Measurements from ENCODE around the gene LRRC71. TPM values are rescaled to one million over a fixed set of nuclear protein-coding genes. Genes with fewer than 3 reads are reported as not detected.

Gene LRRC71
- total RNA-seq, 2 experiments from 2014 or later, result not detected

DNA sequence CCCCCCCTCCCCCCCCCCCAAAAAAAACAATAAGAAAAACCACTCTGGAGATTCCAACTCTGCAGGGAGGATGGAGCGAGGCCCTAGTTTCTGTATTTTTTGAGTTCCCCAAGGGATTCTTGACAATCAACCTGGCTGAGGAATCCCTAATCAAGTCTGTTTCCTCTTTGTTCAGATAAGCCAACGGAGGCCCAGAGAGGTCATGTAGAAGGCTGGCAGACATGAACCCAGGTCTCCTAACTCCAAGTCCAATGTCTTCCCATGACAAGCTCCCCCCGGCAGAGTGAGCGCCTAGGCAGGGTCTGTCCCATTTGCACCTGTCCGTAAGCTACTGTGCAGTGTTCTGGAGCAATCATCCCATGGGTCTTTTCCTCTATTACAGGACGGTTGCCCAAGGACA lies 39.5 kb downstream of the LRRC71 start:
- Mint-ChIP-seq H3K27ac (no peak overlapping the region), H3K4me1 (ENCODE audit: low read depth) (peaks cover 55% of the 10 kb centered on the region), H3K27me3 (no peaks in the 10 kb centered on the region), H3K36me3 (ENCODE audit: low read depth) (peaks cover 92% of the 10 kb centered on the region), H3K9me3 (no peaks in the 10 kb centered on the region), H3K4me3 (no peak overlapping the region)
- POLR2A ChIA-PET, result no interaction called here
- no peak for ATAC-seq (ENCODE audit: poor library complexity)
- Histone ChIP-seq H3K36me3 (ENCODE audit: insufficient read depth, low read length) (peaks cover 45% of the 10 kb centered on the region), H3K27me3 (ENCODE audit: control insufficient read depth in 1 of 2, insufficient read depth in 2 of 2, low read length in 2 of 2) (no peaks in the 10 kb centered on the region), H3K4me1 (ENCODE audit: insufficient read depth, low read length) (peaks cover 37% of the 10 kb centered on the region), H3K9me3 (ENCODE audit: control insufficient read depth in 1 of 2, insufficient read depth in 1 of 2, low read length in 2 of 2) (peaks cover 0 to 6% of the 10 kb centered on the region in 2 experiments), H3K4me3 (ENCODE audit: low read length) (no peak overlapping the region), H3K27ac (ENCODE audit: low read depth in 1 of 2, low read length in 2 of 2) (no peak overlapping the region)
- DNase-seq, result no peak
- intact Hi-C loops (cut with DNase I, micrococcal nuclease), result loop anchor here (5.0 kb wide), 2 partner anchors 48 to 68 kb away; partner anchors contain the start of gene PEAR1 (in 2 of the 2)
- TF ChIP-seq, protein P1, sequence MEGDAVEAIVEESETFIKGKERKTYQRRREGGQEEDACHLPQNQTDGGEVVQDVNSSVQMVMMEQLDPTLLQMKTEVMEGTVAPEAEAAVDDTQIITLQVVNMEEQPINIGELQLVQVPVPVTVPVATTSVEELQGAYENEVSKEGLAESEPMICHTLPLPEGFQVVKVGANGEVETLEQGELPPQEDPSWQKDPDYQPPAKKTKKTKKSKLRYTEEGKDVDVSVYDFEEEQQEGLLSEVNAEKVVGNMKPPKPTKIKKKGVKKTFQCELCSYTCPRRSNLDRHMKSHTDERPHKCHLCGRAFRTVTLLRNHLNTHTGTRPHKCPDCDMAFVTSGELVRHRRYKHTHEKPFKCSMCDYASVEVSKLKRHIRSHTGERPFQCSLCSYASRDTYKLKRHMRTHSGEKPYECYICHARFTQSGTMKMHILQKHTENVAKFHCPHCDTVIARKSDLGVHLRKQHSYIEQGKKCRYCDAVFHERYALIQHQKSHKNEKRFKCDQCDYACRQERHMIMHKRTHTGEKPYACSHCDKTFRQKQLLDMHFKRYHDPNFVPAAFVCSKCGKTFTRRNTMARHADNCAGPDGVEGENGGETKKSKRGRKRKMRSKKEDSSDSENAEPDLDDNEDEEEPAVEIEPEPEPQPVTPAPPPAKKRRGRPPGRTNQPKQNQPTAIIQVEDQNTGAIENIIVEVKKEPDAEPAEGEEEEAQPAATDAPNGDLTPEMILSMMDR (IDR thresholded peaks at IDR 0.05), result no peak
- CTCF ChIA-PET, result no interaction called here

DNA sequence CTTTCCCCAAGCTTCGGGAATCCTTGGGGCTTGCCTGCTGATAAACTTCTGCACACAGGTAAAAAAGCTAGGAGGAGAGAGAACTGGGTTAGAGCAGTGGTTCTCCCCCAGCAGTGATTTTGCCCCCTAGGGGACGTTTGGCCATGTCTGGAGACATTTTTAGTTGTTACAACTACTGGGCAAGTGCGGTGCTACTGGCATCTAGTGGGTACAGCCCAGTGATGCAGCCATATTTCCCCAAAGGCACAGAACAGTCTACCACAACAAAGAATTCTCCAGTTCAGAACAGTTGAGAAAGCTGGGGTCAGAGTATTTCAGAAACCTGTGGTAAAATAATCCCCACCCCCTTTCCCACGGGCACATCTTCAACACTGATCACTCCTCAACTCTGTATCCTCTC lies 41.3 kb downstream of the LRRC71 start:
- Mint-ChIP-seq H3K27me3 (no peaks in the 10 kb centered on the region), H3K4me1 (ENCODE audit: low read depth) (peaks cover 55% of the 10 kb centered on the region), H3K36me3 (ENCODE audit: low read depth) (peaks cover 74% of the 10 kb centered on the region), H3K27ac (peak overlapping the region; percentile 44), H3K4me3 (peak overlapping the region; percentile 72), H3K9me3 (no peaks in the 10 kb centered on the region)
- Histone ChIP-seq H3K27me3 (ENCODE audit: control insufficient read depth in 1 of 2, insufficient read depth in 2 of 2, low read length in 2 of 2) (no peaks in the 10 kb centered on the region), H3K4me3 (ENCODE audit: low read length) (no peak overlapping the region), H3K9me3 (ENCODE audit: control insufficient read depth in 1 of 2, insufficient read depth in 1 of 2, low read length in 2 of 2) (peaks cover 0 to 6% of the 10 kb centered on the region in 2 experiments), H3K4me1 (ENCODE audit: insufficient read depth, low read length) (peaks cover 37% of the 10 kb centered on the region), H3K27ac (ENCODE audit: low read depth in 1 of 2, low read length in 2 of 2) (no peak overlapping the region), H3K36me3 (ENCODE audit: insufficient read depth, low read length) (peaks cover 29% of the 10 kb centered on the region)
- intact Hi-C loops (cut with DNase I, micrococcal nuclease), result loop anchor here (5.0 kb wide), 2 partner anchors 49 to 69 kb away; partner anchors contain the start of gene PEAR1 (in 2 of the 2)
- POLR2A ChIA-PET, result interaction anchor here (1.1 to 1.7 kb wide), 2 partner anchors 8 to 23 kb away, joined by 3 to 4 read pairs; no protein-coding TSS in a partner anchor
- CTCF ChIA-PET, result interaction anchor here (1.3 kb wide), 1 partner anchor 13 kb away, joined by 3 read pairs; no protein-coding TSS in a partner anchor
- TF ChIP-seq, protein P1 (IDR thresholded peaks at IDR 0.05), result peak; percentile 55
- DNase-seq (peak in 9 of 14 experiments; percentile 2 to 64 (median 35)), ATAC-seq (ENCODE audit: poor library complexity) (peak; percentile 81)

DNA sequence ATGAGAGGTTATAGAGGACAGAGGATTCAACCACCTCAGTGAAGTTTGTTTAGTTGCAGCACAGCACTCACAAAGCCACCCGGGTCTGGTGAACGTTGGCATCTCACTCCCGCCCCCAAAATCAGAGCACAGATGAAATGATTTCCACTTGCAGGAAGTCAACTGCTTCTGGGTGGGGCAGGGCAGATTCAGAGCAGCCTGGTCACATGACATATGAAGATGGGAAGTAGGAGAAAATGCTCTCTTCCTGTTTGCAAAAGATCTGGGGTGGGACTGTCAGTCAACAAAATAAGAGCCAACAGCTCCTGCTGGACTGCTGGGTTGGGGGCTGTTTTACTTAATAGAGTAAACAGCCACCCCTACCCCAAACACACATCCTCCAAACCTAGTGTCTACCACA lies 43.2 kb downstream of the LRRC71 start:
- POLR2A ChIA-PET, result interaction anchor here (1.0 kb wide), 2 partner anchors 32 to 36 kb away, joined by 3 to 4 read pairs; no protein-coding TSS in a partner anchor
- peak; percentile 7 to 79 (median 43) for DNase-seq
- H3K4me3 ChIP-seq (ENCODE audit: low read length), result peak overlapping the region; percentile 47

More for the DNA sequence above, 43.2 kb downstream of the LRRC71 start:
- Mint-ChIP-seq H3K4me1 (ENCODE audit: low read depth) (peaks cover 45% of the 10 kb centered on the region), H3K27me3 (peaks cover 5% of the 10 kb centered on the region), H3K9me3 (no peaks in the 10 kb centered on the region), H3K27ac (peak overlapping the region; percentile 91), H3K36me3 (ENCODE audit: low read depth) (peaks cover 55% of the 10 kb centered on the region), H3K4me3 (peak overlapping the region; percentile 90)
- Histone ChIP-seq H3K27ac (ENCODE audit: low read depth in 1 of 2, low read length in 2 of 2) (peak overlapping the region; percentile 38 to 55), H3K9me3 (ENCODE audit: control insufficient read depth in 1 of 2, insufficient read depth in 1 of 2, low read length in 2 of 2) (peaks cover 0 to 6% of the 10 kb centered on the region in 2 experiments), H3K4me1 (ENCODE audit: insufficient read depth, low read length) (peaks cover 37% of the 10 kb centered on the region), H3K36me3 (ENCODE audit: insufficient read depth, low read length) (peaks cover 10% of the 10 kb centered on the region), H3K27me3 (ENCODE audit: control insufficient read depth in 1 of 2, insufficient read depth in 2 of 2, low read length in 2 of 2) (no peaks in the 10 kb centered on the region)
- ATAC-seq (ENCODE audit: poor library complexity), result peak; percentile 81
- TF ChIP-seq, protein P1 (IDR thresholded peaks at IDR 0.05), result no peak
- intact Hi-C loops (cut with DNase I, micrococcal nuclease), result loop anchor here (5.0 kb wide), 2 partner anchors 51 to 71 kb away; partner anchors contain the start of gene PEAR1 (in 2 of the 2)
- CTCF ChIA-PET, result no interaction called here
